T47D (cell line): ENCODE measurements around the gene ACSS3.
A peak's percentile ranks its signal among the peaks of the same experiment; 100 is the strongest.
"Not testable (repeated sequence)": the region's sequence is repeated elsewhere in the genome, so short reads cannot be mapped to it uniquely, and the experiment has no call there.

Source experiments
- DNase-seq, 2 experiments: peaks; one replicate each; pipeline versions ENCODE4 v3.0.0 to v3.0.0-alpha.2; 2011 to 2012; ENCODE audit warnings: low read depth in 1 of 2, low spot score in 1 of 2
- JUND ChIP-seq: IDR thresholded peaks from 2 replicates; pipeline ENCODE4 v1.6.1; 2012; ENCODE audit warnings: low read depth
- in situ Hi-C: cut with HindIII; loops from 2 replicates; pipeline ENCODE4 v1.10.0; 2016; ENCODE audit warnings: low sequenced_read_pairs, low pct_unique_long_range_greater_than_20kb

Gene ACSS3

DNA sequence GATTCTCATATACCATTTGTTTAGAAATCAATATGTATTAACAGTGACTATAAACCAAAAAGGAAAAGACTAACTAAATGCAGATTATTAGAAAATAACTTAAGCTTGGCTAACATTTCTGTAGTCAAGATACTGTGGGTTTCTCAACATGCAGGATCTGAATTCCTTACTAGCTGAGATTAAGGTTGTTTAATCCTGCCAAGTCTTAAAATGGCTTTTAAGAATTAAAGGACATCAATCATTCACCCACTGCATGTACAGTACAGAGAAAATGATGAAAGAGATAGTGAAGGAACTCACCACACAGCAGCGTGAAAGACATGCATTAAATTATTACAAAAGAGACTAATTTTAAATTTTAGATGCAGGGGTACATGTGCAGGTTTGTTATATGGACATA, 3.8 kb downstream of the ACSS3 start:
- in situ Hi-C loops: no loop called here
- DNase-seq: no peak
- no peak for TF ChIP-seq JUND

DNA sequence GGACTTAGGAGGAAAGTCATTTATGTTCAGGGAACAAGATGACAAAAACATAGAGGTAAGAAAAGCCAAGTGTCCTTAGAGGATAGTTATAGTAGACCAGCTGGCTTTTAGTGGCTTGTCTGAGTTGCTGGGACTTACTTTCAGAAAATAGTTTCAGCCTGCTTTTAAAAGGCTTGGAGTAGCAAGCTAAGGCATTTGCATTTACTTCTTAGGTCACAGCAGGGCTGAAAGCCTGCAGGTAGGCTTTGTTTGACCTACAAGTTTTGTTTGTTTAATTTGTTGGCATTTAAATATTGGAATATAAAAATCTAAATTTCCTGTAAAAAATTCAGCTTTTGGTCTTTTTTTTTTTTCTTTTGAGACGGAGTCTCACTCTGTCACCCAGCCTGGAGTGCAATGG, 5.1 kb downstream of the ACSS3 start:
- DNase-seq: no peak
- in situ Hi-C loops: no loop called here
- no peak for TF ChIP-seq JUND

- in situ Hi-C loops: no loop called here
- TF ChIP-seq JUND: no peak
- no peak for DNase-seq
These were observed 6.1 kb downstream of the ACSS3 start for GRCh38 chr12:81083906-81084513.

DNA sequence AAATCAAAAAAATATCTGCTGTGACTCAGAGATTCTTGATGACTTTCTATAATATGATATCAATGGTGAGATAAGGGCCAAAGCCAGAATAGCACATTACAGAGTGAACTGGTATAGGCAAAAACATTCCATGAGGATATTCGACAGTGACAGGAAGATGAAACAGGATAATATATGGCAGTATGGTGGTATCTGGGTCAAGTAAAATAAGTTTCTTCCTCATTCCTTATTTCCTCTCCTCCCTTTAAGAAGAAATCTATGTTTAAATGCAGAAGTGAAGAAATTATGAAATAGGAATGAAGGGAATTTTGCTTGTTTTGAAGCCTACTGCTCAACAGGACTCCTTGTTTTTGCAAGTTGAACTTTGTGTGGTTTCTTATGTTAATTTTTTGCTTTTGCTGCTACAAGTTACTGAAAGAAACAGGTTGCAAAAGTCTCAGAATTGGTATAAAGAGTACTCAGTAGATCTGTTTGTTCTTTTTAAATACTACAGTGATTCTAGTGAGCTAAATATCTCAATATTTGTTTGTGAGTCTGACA, 7.0 kb downstream of the ACSS3 start:
- TF ChIP-seq JUND: no peak
- in situ Hi-C loops: no loop called here
- DNase-seq: no peak

- in situ Hi-C loops: no loop called here
- no peak for DNase-seq
These were observed 8.0 kb downstream of the ACSS3 start for GRCh38 chr12:81085832-81086231.

DNA sequence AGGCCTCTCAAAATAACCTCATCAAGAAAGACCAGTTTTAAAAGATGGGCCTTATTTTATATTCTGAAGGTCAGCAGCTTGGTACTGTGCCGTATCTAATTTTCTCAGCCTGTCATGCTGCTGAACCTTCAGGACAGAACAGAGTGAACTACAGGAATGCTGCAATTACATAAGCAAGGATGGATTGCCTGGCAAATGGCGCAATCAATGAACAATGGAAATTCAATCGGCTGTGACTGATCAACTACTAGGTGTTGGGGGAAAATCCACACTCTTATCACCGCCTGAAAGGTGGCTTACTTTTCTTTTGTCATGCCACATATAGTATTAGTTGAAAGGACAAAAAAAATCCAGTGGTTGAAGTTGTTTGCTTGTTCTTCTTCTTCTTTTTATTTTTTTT, 8.5 kb downstream of the ACSS3 start:
- in situ Hi-C loops: no loop called here
- no peak for DNase-seq
- no peak for TF ChIP-seq JUND

More at GRCh38 chr12:81085832-81086231, 8.0 kb downstream of the ACSS3 start:
- TF ChIP-seq JUND: no peak

DNA sequence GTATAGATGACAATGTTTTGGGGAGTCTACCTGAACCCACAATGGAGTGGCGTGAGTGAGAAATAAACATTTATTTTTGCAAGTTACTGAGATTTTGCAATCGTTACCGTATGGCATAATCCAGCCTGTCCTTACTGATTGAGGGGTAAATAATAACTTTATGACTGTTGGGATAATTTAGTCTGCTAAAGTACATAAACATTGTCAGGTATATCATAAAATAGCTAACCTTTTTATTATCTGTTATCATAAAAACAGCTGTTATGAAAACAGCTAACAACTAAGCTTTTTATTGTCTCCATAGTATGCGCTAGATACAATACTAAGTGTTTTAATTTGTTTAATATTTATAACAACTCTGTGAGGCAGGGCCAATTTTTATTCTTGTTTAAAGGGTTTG, 10.3 kb downstream of the ACSS3 start:
- in situ Hi-C loops: no loop called here
- TF ChIP-seq JUND: no peak
- DNase-seq: no peak

GRCh38 chr12:81089412-81089811, 11.5 kb downstream of the ACSS3 start:
- no peak for DNase-seq
- in situ Hi-C loops: no loop called here
- no peak for TF ChIP-seq JUND

GRCh38 chr12:81092053-81092452, 14.2 kb downstream of the ACSS3 start:
- DNase-seq: no peak
- no peak for TF ChIP-seq JUND
- in situ Hi-C loops: no loop called here

DNA sequence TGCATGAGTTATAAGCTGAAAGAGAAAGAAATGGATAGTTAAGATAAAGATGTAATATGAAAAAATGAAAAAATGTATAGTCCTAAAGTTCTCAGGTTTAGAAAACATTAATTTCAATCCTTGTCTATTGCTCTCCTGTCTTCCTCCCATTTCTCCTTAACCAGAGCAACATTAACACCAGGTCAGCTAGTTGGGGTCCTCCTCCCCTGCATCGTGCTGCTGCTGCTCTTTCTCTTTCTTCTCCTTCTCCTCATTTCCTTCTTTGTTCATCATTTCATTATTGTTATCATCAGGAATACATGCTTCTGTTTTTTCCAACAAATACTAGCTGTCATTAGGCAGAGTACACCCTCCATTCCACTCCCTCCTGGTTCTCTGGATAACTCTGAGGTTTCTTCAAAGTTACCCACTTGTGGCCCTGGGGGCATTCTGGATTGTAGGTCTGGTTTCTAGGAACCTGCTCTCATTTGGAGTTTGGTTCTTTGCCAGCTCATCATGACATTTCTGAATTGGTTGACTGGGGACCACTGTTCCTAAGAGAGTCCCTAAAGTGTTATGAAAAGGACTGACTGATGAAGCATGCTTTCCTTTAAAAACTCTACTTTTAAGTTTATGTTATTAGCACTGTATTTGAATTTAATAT, 17.0 kb downstream of the ACSS3 start:
- DNase-seq: peak in 1 of 2 experiments; percentile 17
- TF ChIP-seq JUND: no peak
- in situ Hi-C loops: no loop called here

- no peak for DNase-seq
- in situ Hi-C loops: no loop called here
- TF ChIP-seq JUND: no peak
These were observed 17.8 kb downstream of the ACSS3 start for GRCh38 chr12:81095501-81096232.

- in situ Hi-C loops: no loop called here
- no peak for DNase-seq
- TF ChIP-seq JUND: no peak
These were observed 27.8 kb downstream of the ACSS3 start for GRCh38 chr12:81105687-81106086.

GRCh38 chr12:81114226-81114625, 36.3 kb downstream of the ACSS3 start:
- in situ Hi-C loops: no loop called here
- TF ChIP-seq JUND: no peak
- no peak for DNase-seq

DNA sequence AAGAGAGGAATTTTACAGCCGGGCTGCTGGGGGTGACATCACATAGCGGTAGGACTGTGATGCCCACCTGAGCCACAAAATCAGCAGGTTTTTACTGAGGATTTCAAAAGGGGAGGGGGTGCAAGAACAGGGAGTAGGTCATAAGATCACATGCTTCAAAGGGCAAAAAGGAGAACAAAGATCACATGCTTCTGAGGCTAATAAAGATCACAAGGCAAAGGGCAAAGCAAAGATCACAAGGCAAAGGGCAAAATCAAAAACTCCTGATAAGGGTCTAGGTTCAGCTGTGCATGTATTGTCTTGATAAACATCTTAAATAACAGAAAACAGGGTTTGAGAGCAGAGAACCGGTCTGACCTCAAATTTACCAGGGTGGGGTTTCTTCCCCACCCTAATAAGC, 41.2 kb downstream of the ACSS3 start:
- DNase-seq, in situ Hi-C loops: not testable (repeated sequence)
